ENCODE data around the gene MC1R. TPM values are rescaled to one million over a fixed set of nuclear protein-coding genes. Genes with fewer than 3 reads are reported as not detected.
A peak's percentile ranks its signal among the peaks of the same experiment; 100 is the strongest.

MC1R gene
- polyA plus RNA-seq, 2 of the 4 experiments (the other 2 are of a cell fraction): 7.4 to 8.0 TPM

DNA sequence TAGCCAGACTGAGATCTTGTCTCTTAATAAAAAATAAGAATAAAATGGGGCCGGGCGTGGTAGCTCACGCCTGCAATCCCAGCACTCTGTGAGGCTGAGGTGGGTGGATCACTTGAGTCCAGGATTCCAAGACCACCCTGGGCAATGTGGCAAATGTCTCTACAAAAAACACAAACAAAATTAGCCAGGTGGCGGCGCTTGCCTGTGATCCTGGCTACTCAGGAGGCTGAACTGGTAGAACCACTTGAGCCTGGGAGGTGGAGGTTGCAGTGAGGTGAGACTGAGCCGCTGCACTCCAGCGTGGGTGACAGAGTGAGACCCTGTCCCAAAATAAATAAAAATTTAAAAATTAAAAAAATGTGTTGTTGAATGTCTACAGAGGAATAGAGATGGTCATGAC lies 27.0 kb downstream of the MC1R start:
- Histone ChIP-seq H3K4me1 (peaks cover 11% of the 10 kb centered on the region; the same call in 2 of the 3 replicates), H3K4me2 (no peak overlapping the region), H3K9me3 (no peaks in the 10 kb centered on the region), H3K4me3 (no peak overlapping the region), H3K27ac (no peak overlapping the region)
- 65% methylated on average over 7 of the region's 7 CpGs for WGBS (ENCODE audit: missing lambda C conversion rate)
- ATAC-seq (no peak), DNase-seq (ENCODE audit: low read depth in 1 of 2, low spot score in 1 of 2) (no peak), FAIRE-seq (no peak)
- TF ChIP-seq, protein P1, sequence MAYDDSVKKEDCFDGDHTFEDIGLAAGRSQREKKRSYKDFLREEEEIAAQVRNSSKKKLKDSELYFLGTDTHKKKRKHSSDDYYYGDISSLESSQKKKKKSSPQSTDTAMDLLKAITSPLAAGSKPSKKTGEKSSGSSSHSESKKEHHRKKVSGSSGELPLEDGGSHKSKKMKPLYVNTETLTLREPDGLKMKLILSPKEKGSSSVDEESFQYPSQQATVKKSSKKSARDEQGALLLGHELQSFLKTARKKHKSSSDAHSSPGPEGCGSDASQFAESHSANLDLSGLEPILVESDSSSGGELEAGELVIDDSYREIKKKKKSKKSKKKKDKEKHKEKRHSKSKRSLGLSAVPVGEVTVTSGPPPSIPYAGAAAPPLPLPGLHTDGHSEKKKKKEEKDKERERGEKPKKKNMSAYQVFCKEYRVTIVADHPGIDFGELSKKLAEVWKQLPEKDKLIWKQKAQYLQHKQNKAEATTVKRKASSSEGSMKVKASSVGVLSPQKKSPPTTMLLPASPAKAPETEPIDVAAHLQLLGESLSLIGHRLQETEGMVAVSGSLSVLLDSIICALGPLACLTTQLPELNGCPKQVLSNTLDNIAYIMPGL (CRISPR knock-in tag; IDR thresholded peaks at IDR 0.05; ENCODE audit: borderline replicate concordance): no peak
- TF ChIP-seq CBX8 (IDR thresholded peaks at IDR 0.05): no peak
- CTCF ChIA-PET: no interaction called here
- POLR2A ChIA-PET: no interaction called here

DNA sequence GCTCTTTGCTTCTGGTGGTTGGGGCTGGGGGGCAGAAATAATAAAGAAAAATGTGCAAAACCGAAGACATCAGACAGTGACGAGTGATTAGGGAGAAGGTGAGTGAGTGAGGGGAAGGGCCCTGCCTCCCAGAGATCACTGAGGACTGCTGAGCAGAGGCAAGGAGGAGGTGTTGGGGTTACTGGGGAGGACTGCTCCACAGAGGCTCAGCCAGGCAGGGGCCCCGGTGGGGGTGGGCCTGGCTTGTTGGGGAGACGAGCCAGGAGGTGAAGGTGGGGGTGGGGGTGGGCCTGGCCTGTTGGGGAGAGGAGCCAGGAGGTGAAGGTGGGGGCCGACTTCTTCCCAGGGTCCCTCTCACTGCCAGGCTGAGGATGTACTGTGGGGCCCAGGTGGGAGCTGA lies 27.9 kb downstream of the MC1R start:
- no peak overlapping the region for H3K4me2 ChIP-seq
- WGBS (ENCODE audit: missing lambda C conversion rate): 63% methylated on average over 4 of the region's 5 CpGs
- H3K4me1 ChIP-seq: peaks cover 11% of the 10 kb centered on the region; the same call in 2 of the 3 replicates
- DNase-seq (ENCODE audit: low read depth in 1 of 2, low spot score in 1 of 2) (no peak), FAIRE-seq (no peak), ATAC-seq (no peak)
- TF ChIP-seq, protein P2, sequence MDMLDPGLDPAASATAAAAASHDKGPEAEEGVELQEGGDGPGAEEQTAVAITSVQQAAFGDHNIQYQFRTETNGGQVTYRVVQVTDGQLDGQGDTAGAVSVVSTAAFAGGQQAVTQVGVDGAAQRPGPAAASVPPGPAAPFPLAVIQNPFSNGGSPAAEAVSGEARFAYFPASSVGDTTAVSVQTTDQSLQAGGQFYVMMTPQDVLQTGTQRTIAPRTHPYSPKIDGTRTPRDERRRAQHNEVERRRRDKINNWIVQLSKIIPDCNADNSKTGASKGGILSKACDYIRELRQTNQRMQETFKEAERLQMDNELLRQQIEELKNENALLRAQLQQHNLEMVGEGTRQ (IDR thresholded peaks at IDR 0.05): no peak
- TF ChIP-seq RCOR1 (IDR thresholded peaks at IDR 0.05; ENCODE audit: low read depth, low read length): no peak
- no peak for TF ChIP-seq KDM5A (IDR thresholded peaks at IDR 0.05)
- no peak for TF ChIP-seq CHD4 (IDR thresholded peaks at IDR 0.05; ENCODE audit: borderline replicate concordance)
- TF ChIP-seq KDM1A (IDR thresholded peaks at IDR 0.05; ENCODE audit: low read depth): no peak
- no peak for TF ChIP-seq BHLHE40 (IDR thresholded peaks at IDR 0.05; ENCODE audit: low read depth, low read length)
- TF ChIP-seq JUN (IDR thresholded peaks at IDR 0.05): no peak
- TF ChIP-seq TFCP2L1 (CRISPR knock-in tag; IDR thresholded peaks at IDR 0.05): no peak
- TF ChIP-seq HOXB13 (CRISPR knock-in tag; IDR thresholded peaks at IDR 0.05; ENCODE audit: low read depth): no peak
- TF ChIP-seq FOSL2 (IDR thresholded peaks at IDR 0.05): no peak
- no peak for TF ChIP-seq FOSL2 (CRISPR knock-in tag; IDR thresholded peaks at IDR 0.05)
- TF ChIP-seq, protein P1 (CRISPR knock-in tag; IDR thresholded peaks at IDR 0.05; ENCODE audit: borderline replicate concordance): no peak
- TF ChIP-seq ZFP36 (IDR thresholded peaks at IDR 0.05; ENCODE audit: borderline replicate concordance, partially characterized antibody): no peak
- TF ChIP-seq ZNF302 (CRISPR knock-in tag; IDR thresholded peaks at IDR 0.05): no peak
- TF ChIP-seq, protein P3, sequence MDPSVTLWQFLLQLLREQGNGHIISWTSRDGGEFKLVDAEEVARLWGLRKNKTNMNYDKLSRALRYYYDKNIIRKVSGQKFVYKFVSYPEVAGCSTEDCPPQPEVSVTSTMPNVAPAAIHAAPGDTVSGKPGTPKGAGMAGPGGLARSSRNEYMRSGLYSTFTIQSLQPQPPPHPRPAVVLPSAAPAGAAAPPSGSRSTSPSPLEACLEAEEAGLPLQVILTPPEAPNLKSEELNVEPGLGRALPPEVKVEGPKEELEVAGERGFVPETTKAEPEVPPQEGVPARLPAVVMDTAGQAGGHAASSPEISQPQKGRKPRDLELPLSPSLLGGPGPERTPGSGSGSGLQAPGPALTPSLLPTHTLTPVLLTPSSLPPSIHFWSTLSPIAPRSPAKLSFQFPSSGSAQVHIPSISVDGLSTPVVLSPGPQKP (IDR thresholded peaks at IDR 0.05; ENCODE audit: low read depth, low read length): no peak
- TF ChIP-seq POLR2A (IDR thresholded peaks at IDR 0.05; ENCODE audit: low read length): no peak
- no peak for TF ChIP-seq FOSB (CRISPR knock-in tag; IDR thresholded peaks at IDR 0.05)
- H3K9me3 ChIP-seq: no peaks in the 10 kb centered on the region
- no peak overlapping the region for H3K27ac ChIP-seq
- ChIA-PET CTCF (no interaction called here), POLR2A (no interaction called here)
- no peak overlapping the region for H3K4me3 ChIP-seq

DNA sequence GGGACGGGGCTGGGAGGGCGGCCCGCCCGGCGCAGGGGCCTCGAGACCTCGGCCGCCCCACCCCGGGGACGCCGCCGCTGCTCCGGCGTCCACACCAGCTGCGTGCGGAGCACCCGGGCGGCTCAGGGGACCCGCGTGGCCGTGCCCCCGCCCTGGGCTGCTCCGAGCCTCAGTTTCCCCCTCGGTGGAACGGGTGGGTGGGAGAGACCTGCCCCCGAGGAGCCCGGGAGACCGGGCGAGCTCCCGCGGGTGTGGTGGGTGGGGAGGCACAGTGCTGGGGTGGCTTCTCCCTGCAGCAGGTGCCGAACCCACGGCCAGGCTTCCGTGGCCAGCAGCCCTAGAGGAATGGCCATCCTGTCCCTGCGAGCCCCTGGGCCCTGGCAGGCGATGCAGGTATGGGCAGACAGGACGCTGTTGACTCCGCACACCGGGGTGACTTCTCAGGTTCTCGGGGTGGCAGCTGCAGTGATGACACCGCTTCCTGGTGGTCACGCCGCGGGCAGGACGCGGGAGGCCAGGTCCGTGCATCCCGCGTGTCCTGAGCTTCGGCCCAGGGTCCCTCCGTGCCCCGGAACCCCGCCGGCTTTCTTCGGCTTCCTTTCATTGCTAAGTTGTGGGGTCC lies 30.6 kb downstream of the MC1R start:
- H3K9me3 ChIP-seq: no peaks in the 10 kb centered on the region
- H3K4me2 ChIP-seq: peak overlapping the region; percentile 99
- CTCF ChIA-PET: interaction anchor here (0.6 to 1.6 kb wide), 9 partner anchors 9 to 56 kb away, joined by 3 to 7 read pairs (median 4); partner anchors contain the start of gene MC1R
- POLR2A ChIA-PET: interaction anchor here (0.6 kb wide), 1 partner anchor 41 kb away, joined by 3 read pairs; no protein-coding TSS in a partner anchor
- peak overlapping the region; percentile 76 to 90 for H3K27ac ChIP-seq
- no peak for DNase-seq (ENCODE audit: low read depth in 1 of 2, low spot score in 1 of 2)
- no peak for ATAC-seq
- peak overlapping the region; percentile 88 for H3K4me3 ChIP-seq
- FAIRE-seq: no peak
- WGBS (ENCODE audit: missing lambda C conversion rate): 90% methylated on average over 19 of the region's 55 CpGs
- peaks cover 11% of the 10 kb centered on the region; the same call in 2 of the 3 replicates for H3K4me1 ChIP-seq
- TF ChIP-seq CEBPB (IDR thresholded peaks at IDR 0.05) (no peak), ESRRA (IDR thresholded peaks at IDR 0.05; ENCODE audit: borderline replicate concordance, low read length) (no peak), RFX5 (IDR thresholded peaks at IDR 0.05) (no peak), MAZ (IDR thresholded peaks at IDR 0.05; ENCODE audit: borderline replicate concordance, low read depth, low read length) (no peak), ZNF302 (CRISPR knock-in tag; IDR thresholded peaks at IDR 0.05) (no peak), HOXB5 (CRISPR knock-in tag; IDR thresholded peaks at IDR 0.05) (no peak), CHD4 (IDR thresholded peaks at IDR 0.05; ENCODE audit: borderline replicate concordance) (no peak), MYC (IDR thresholded peaks at IDR 0.05; ENCODE audit: borderline replicate concordance, low read length) (no peak), PHF8 (IDR thresholded peaks at IDR 0.05; ENCODE audit: borderline replicate concordance, low read depth) (no peak), JUN (IDR thresholded peaks at IDR 0.05) (no peak)
- TF ChIP-seq, protein P4, sequence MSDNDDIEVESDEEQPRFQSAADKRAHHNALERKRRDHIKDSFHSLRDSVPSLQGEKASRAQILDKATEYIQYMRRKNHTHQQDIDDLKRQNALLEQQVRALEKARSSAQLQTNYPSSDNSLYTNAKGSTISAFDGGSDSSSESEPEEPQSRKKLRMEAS (IDR thresholded peaks at IDR 0.05): no peak
- TF ChIP-seq, protein P5, sequence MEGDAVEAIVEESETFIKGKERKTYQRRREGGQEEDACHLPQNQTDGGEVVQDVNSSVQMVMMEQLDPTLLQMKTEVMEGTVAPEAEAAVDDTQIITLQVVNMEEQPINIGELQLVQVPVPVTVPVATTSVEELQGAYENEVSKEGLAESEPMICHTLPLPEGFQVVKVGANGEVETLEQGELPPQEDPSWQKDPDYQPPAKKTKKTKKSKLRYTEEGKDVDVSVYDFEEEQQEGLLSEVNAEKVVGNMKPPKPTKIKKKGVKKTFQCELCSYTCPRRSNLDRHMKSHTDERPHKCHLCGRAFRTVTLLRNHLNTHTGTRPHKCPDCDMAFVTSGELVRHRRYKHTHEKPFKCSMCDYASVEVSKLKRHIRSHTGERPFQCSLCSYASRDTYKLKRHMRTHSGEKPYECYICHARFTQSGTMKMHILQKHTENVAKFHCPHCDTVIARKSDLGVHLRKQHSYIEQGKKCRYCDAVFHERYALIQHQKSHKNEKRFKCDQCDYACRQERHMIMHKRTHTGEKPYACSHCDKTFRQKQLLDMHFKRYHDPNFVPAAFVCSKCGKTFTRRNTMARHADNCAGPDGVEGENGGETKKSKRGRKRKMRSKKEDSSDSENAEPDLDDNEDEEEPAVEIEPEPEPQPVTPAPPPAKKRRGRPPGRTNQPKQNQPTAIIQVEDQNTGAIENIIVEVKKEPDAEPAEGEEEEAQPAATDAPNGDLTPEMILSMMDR (IDR thresholded peaks at IDR 0.05): no peak

Data from A549 (cell line).